Measurements from ENCODE around the gene SRRD. TPM values are rescaled to one million over a fixed set of nuclear protein-coding genes. Genes with fewer than 3 reads are reported as not detected.

Gene SRRD
- total RNA-seq, 2 experiments from 2014 or later, result 23.1 to 33.0 TPM

DNA sequence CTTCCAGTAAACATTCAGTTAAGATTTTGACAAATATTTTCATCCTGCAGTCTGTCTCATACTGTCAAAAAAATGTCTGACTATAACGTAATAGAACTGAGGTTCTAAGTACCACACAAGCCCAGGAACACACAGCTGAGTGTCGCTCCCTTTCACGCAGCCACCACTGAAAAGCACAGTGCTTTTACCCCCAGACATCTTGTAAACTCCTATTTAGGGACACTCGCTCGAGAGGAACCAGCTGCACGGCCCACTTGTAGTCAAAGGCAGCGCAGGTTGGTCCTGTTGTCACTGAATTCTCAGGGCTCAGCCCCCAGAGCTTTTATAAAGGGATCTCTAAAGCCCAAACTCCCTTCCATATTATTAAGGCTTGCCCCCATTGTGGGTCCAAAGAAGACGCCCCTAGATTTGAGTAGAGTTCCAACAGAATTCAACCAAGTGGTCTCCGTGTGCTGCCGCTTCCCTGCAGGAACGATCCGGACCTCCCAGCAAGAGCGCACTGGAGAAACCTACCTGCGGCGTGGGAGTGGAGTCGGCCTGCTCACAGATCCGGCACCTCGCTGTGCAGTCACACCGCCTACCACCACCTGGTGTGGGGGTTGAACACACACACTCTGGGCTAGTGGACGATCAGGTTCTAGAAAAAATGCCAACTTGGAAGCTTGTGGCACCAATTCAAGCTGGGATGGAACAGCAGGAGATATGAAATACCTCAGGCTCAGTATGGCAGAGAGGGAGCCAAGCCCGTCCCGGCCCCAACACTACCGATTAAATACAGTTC, 31.3 kb upstream of the SRRD start:
- Histone ChIP-seq H3K4me2 (ENCODE audit: low read length) (no peak overlapping the region), H3K9me3 (ENCODE audit: low read length) (no peaks in the 10 kb centered on the region), H3K27ac (ENCODE audit: low read depth, low read length, poor library complexity, severe bottlenecking) (no peak overlapping the region), H3K9me2 (ENCODE audit: insufficient read depth, low read length) (no peaks in the 10 kb centered on the region), H3K79me2 (ENCODE audit: insufficient read depth, low read depth, low read length) (no peaks in the 10 kb centered on the region; the same call in 1 of the 2 replicates), H3K4me3 (ENCODE audit: low read depth, low read length, poor library complexity, severe bottlenecking) (no peak overlapping the region), H4K20me1 (ENCODE audit: insufficient read depth, low read length) (no peaks in the 10 kb centered on the region), H3K36me3 (ENCODE audit: insufficient read depth, low read length) (peaks cover 66% of the 10 kb centered on the region), H2AFZ (ENCODE audit: low read length) (no peak overlapping the region), H3K4me1 (ENCODE audit: insufficient read depth, low read length, poor library complexity, severe bottlenecking) (no peaks in the 10 kb centered on the region)
- intact Hi-C loops (cut with micrococcal nuclease; ENCODE audit: unreplicated experiment), result no loop called here
- TSS peak; percentile 40 for BruUV-seq (replicated peaks)
- CTCF ChIA-PET (ENCODE audit: unreplicated experiment), result no interaction called here
- DNase-seq (ENCODE audit: low spot score), result no peak
- POLR2A ChIA-PET, result no interaction called here
- TF ChIP-seq EZH2phosphoT487 (IDR thresholded peaks at IDR 0.05; ENCODE audit: borderline replicate concordance, low read depth, low read length), result no peak
- no peak for TF ChIP-seq CTCF (conservative IDR thresholded peaks at IDR 0.05; ENCODE audit: low read length)

DNA sequence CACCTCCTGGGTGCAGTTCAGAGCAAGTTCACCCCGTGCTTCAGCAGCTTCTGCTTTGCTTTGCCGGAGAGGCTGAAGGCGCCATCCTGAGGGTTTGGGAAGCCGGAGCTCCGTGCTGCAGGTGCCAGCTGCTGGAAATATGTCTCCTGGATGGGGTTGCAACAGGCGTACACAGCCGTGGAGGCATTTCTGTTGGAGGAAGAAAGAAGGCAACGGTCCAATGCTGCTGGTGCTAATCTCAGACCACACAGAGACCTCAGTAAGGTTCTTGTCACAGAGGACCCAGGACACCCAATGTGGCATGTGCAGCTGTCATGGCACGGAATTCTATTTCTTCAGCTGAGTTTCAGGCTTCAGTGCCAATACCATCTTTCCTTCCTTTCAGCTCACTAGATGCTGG, 30.5 kb upstream of the SRRD start:
- DNase-seq (ENCODE audit: low spot score), result no peak
- H4K20me1 ChIP-seq (ENCODE audit: insufficient read depth, low read length), result no peaks in the 10 kb centered on the region
- H3K4me3 ChIP-seq (ENCODE audit: low read depth, low read length, poor library complexity, severe bottlenecking), result no peak overlapping the region
- POLR2A ChIA-PET, result no interaction called here
- TF ChIP-seq CTCF (conservative IDR thresholded peaks at IDR 0.05; ENCODE audit: low read length), result no peak
- intact Hi-C loops (cut with micrococcal nuclease; ENCODE audit: unreplicated experiment), result no loop called here
- H3K4me1 ChIP-seq (ENCODE audit: insufficient read depth, low read length, poor library complexity, severe bottlenecking), result no peaks in the 10 kb centered on the region
- no peaks in the 10 kb centered on the region; the same call in 1 of the 2 replicates for H3K79me2 ChIP-seq (ENCODE audit: insufficient read depth, low read depth, low read length)
- no TSS peak for BruUV-seq (replicated peaks)
- CTCF ChIA-PET (ENCODE audit: unreplicated experiment), result no interaction called here
- peaks cover 74% of the 10 kb centered on the region for H3K36me3 ChIP-seq (ENCODE audit: insufficient read depth, low read length)
- H2AFZ ChIP-seq (ENCODE audit: low read length), result no peak overlapping the region
- no peaks in the 10 kb centered on the region for H3K9me2 ChIP-seq (ENCODE audit: insufficient read depth, low read length)
- no peaks in the 10 kb centered on the region for H3K9me3 ChIP-seq (ENCODE audit: low read length)
- H3K27ac ChIP-seq (ENCODE audit: low read depth, low read length, poor library complexity, severe bottlenecking), result no peak overlapping the region
- no peak overlapping the region for H3K4me2 ChIP-seq (ENCODE audit: low read length)

GRCh38 chr22:26453812-26454500, 29.7 kb upstream of the SRRD start:
- ChIA-PET CTCF (ENCODE audit: unreplicated experiment) (no interaction called here), POLR2A (no interaction called here)
- Histone ChIP-seq H4K20me1 (ENCODE audit: insufficient read depth, low read length) (no peaks in the 10 kb centered on the region), H3K4me3 (ENCODE audit: low read depth, low read length, poor library complexity, severe bottlenecking) (no peak overlapping the region), H3K9me2 (ENCODE audit: insufficient read depth, low read length) (no peaks in the 10 kb centered on the region), H3K9me3 (ENCODE audit: low read length) (no peaks in the 10 kb centered on the region), H3K36me3 (ENCODE audit: insufficient read depth, low read length) (peaks cover 82% of the 10 kb centered on the region), H3K79me2 (ENCODE audit: insufficient read depth, low read depth, low read length) (no peaks in the 10 kb centered on the region; the same call in 1 of the 2 replicates), H3K4me1 (ENCODE audit: insufficient read depth, low read length, poor library complexity, severe bottlenecking) (no peaks in the 10 kb centered on the region), H2AFZ (ENCODE audit: low read length) (no peak overlapping the region), H3K27ac (ENCODE audit: low read depth, low read length, poor library complexity, severe bottlenecking) (no peak overlapping the region), H3K4me2 (ENCODE audit: low read length) (no peak overlapping the region)
- TF ChIP-seq CTCF (conservative IDR thresholded peaks at IDR 0.05; ENCODE audit: low read length), result no peak
- TF ChIP-seq EZH2phosphoT487 (IDR thresholded peaks at IDR 0.05; ENCODE audit: borderline replicate concordance, low read depth, low read length), result no peak
- no TSS peak for BruUV-seq (replicated peaks)
- intact Hi-C loops (cut with micrococcal nuclease; ENCODE audit: unreplicated experiment), result no loop called here
- no peak for DNase-seq (ENCODE audit: low spot score)

Measured in OCI-LY7 (cell line).